CD4-positive, alpha-beta T cell (primary cell): Measurements from ENCODE around the gene SCO2. TPM values are rescaled to one million over a fixed set of nuclear protein-coding genes. Genes with fewer than 3 reads are reported as not detected.
A peak's percentile ranks its signal among the peaks of the same experiment; 100 is the strongest.

Experiments used
- ATAC-seq: fragments of 200-7000 bp; cut with Tn5 transposase; one replicate; pipeline ENCODE4 v1.10.0; 2022; ENCODE audit warnings: mild to moderate bottlenecking; ENCODE audit not compliant: poor library complexity
- CTCF ChIA-PET: fragments of 350-600 bp; sonication (Branson Sonifier 250); formaldehyde crosslinking; loops from one replicate; lab custom pipeline; 2021; ENCODE audit warnings: antibody characterized with exemption, inconsistent platforms; lab: Charles Lee
- POLR2A ChIA-PET: fragments of 350-600 bp; sonication (Branson Sonifier 250); formaldehyde crosslinking; loops from one replicate; lab custom pipeline; 2021; ENCODE audit warnings: antibody characterized with exemption, inconsistent platforms; lab: Charles Lee
- DNase-seq, 14 experiments: peaks; one replicate each; pipeline ENCODE4 v3.0.0-alpha.2; 2013 to 2020; ENCODE audit warnings: mixed read lengths in 2 of 14
- H3K27ac ChIP-seq, 2 donors: one replicate each; pipeline versions ENCODE4 v1.5.1 to v1.7.0; 2013; ENCODE audit warnings: low read length in 2 of 2, low read depth in 1 of 2, mild to moderate bottlenecking in 1 of 2
- H3K27me3 ChIP-seq, 2 experiments: 1 replicate in 1 of 2; 2 replicates in 1 of 2; pipeline versions ENCODE4 v1.6.1 to v1.7.0; 2013; ENCODE audit warnings: low read length in 2 of 2, control low read depth in 1 of 2, mild to moderate bottlenecking in 1 of 2, moderate library complexity in 1 of 2; ENCODE audit not compliant: insufficient read depth in 2 of 2, control insufficient read depth in 1 of 2
- H3K36me3 ChIP-seq: one replicate; pipeline ENCODE4 v1.6.1; 2013; ENCODE audit warnings: low read length, control low read depth; ENCODE audit not compliant: insufficient read depth
- H3K4me1 ChIP-seq: one replicate; pipeline ENCODE4 v1.6.1; 2013; ENCODE audit warnings: low read length, control low read depth; ENCODE audit not compliant: insufficient read depth
- H3K4me3 ChIP-seq: one replicate; pipeline ENCODE4 v1.5.1; 2013; ENCODE audit warnings: mild to moderate bottlenecking, low read length, moderate library complexity
- H3K9me3 ChIP-seq, 2 experiments: 1 replicate in 1 of 2; 2 replicates in 1 of 2; pipeline versions ENCODE4 v1.6.1 to v1.7.0; 2013; ENCODE audit warnings: low read length in 2 of 2, mild to moderate bottlenecking in 2 of 2, control low read depth in 1 of 2, moderate library complexity in 1 of 2; ENCODE audit not compliant: control insufficient read depth in 1 of 2, insufficient read depth in 1 of 2
- H3K27ac Mint-ChIP-seq: one replicate; pipeline ENCODE4 v1.8.0; 2020; ENCODE audit warnings: mixed read lengths
- H3K27me3 Mint-ChIP-seq: one replicate; pipeline ENCODE4 v1.8.0; 2021; ENCODE audit warnings: mixed read lengths
- H3K36me3 Mint-ChIP-seq: one replicate; pipeline ENCODE4 v1.8.0; 2021; ENCODE audit warnings: low read depth, mixed read lengths
- H3K4me1 Mint-ChIP-seq: one replicate; pipeline ENCODE4 v1.8.0; 2021; ENCODE audit warnings: low read depth, mixed read lengths
- H3K4me3 Mint-ChIP-seq: one replicate; pipeline ENCODE4 v1.8.0; 2020; ENCODE audit warnings: mild to moderate bottlenecking, mixed read lengths
- H3K9me3 Mint-ChIP-seq: one replicate; pipeline ENCODE4 v1.8.0; 2020; ENCODE audit warnings: mixed read lengths
- intact Hi-C, 2 experiments: fragments of 100-400 bp; cut with DNase I in 1 of 2; cut with micrococcal nuclease in 1 of 2; formaldehyde crosslinking; loops; one replicate each; pipeline versions ENCODE4 v1.15.1 to v1.9.0; 2023 to 2025; cut with DNase I, micrococcal nuclease
- total RNA-seq, 174 experiments: library from RNA in 2 of 174; stranded (reverse) in 2 of 174; gene quantifications; one replicate each; pipeline ENCODE4 v1.2.3 and lab custom pipeline; 2021 to 2026
- TF ChIP-seq, protein P1 (sequence below): fragments of 200-600 bp; IDR thresholded peaks from one replicate; pipeline ENCODE4 v1.8.0; 2022; ENCODE audit warnings: antibody characterized with exemption, mild to moderate bottlenecking

The SCO2 gene
- total RNA-seq, 2 experiments from 2014 or later, result 0.61 to 5.6 TPM

DNA sequence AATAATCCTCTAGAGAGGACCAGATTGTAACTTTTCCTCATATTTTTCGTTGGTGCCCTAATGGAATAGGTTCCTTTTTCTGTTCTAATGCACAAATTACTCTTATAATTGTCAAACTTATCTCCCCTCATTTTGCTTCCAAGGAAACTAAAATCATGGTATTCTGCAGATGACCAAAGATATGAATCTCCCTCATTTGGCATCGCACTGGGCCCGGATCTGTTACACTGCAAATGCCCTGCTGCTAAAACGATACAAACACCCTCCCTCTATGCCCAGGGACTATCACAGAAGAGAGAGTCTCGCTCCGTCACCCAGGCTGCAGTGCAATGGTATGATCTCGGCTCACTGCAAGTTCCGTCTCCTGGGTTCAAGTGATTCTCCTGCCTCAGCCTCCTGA is 27.9 kb upstream of the SCO2 start:
- Histone ChIP-seq H3K4me1 (peaks cover 23% of the 10 kb centered on the region), H3K27ac (no peak overlapping the region), H3K27me3 (no peaks in the 10 kb centered on the region), H3K36me3 (no peaks in the 10 kb centered on the region), H3K9me3 (no peaks in the 10 kb centered on the region), H3K4me3 (no peak overlapping the region)
- ATAC-seq (no peak), DNase-seq (no peak)
- no peaks in the 10 kb centered on the region for H3K27me3 Mint-ChIP-seq
- H3K27ac Mint-ChIP-seq, result no peak overlapping the region
- TF ChIP-seq, protein P1, sequence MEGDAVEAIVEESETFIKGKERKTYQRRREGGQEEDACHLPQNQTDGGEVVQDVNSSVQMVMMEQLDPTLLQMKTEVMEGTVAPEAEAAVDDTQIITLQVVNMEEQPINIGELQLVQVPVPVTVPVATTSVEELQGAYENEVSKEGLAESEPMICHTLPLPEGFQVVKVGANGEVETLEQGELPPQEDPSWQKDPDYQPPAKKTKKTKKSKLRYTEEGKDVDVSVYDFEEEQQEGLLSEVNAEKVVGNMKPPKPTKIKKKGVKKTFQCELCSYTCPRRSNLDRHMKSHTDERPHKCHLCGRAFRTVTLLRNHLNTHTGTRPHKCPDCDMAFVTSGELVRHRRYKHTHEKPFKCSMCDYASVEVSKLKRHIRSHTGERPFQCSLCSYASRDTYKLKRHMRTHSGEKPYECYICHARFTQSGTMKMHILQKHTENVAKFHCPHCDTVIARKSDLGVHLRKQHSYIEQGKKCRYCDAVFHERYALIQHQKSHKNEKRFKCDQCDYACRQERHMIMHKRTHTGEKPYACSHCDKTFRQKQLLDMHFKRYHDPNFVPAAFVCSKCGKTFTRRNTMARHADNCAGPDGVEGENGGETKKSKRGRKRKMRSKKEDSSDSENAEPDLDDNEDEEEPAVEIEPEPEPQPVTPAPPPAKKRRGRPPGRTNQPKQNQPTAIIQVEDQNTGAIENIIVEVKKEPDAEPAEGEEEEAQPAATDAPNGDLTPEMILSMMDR, result no peak
- ChIA-PET CTCF (interaction anchor here (0.6 kb wide), 1 partner anchor 109 kb away, joined by 3 read pairs; no protein-coding TSS in a partner anchor), POLR2A (interaction anchor here (1.4 kb wide), 1 partner anchor 28 kb away, joined by 4 read pairs; the partner anchor contains the start of gene SCO2)
- H3K4me3 Mint-ChIP-seq, result no peak overlapping the region
- intact Hi-C loops, result no loop called here
- no peaks in the 10 kb centered on the region for H3K9me3 Mint-ChIP-seq
- peaks cover 18% of the 10 kb centered on the region for H3K4me1 Mint-ChIP-seq
- H3K36me3 Mint-ChIP-seq, result no peaks in the 10 kb centered on the region

DNA sequence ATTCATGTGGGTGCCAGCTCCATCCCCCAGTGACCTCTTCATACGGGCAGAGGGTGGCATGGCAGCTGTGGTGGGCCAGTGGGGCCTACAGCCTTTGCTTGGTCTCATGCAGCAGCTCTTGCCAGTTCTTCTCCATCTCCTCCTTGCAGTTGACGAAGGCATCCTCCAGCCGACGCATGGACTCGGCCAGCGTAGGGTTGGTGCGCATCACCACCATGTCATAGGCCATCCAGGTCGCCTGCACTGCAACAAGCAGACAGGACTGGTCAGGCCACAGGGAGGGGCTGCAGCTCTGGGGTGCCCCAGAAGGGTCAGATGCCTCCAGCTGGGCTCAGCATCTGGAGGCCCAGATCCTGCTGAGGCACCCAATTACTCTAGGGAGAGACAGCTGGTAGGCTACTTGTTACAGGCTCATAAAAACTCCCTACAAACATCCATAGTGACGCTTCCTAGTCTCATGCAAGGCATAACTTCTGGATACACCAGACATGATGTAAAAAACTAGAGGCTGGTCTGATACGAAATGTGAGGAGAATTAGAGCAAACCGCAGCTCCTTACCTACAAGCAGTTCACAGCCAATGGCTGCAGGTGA is 25.9 kb upstream of the SCO2 start:
- no peaks in the 10 kb centered on the region for H3K27me3 Mint-ChIP-seq
- POLR2A ChIA-PET, result interaction anchor here (0.7 to 5.0 kb wide), 6 partner anchors 12 to 70 kb away, joined by 3 to 87 read pairs (median 4); partner anchors contain the start of gene SCO2
- intact Hi-C loops, result no loop called here
- DNase-seq (no peak), ATAC-seq (no peak)
- H3K36me3 Mint-ChIP-seq, result no peaks in the 10 kb centered on the region
- H3K27ac ChIP-seq, result no peak overlapping the region
- no peaks in the 10 kb centered on the region for H3K9me3 ChIP-seq
- peaks cover 34% of the 10 kb centered on the region for H3K4me1 ChIP-seq
- H3K27me3 ChIP-seq, result no peaks in the 10 kb centered on the region
- H3K4me3 ChIP-seq, result no peak overlapping the region
- H3K36me3 ChIP-seq, result no peaks in the 10 kb centered on the region
- H3K9me3 Mint-ChIP-seq, result no peaks in the 10 kb centered on the region
- peaks cover 18% of the 10 kb centered on the region for H3K4me1 Mint-ChIP-seq
- H3K4me3 Mint-ChIP-seq, result peak overlapping the region; percentile 65
- TF ChIP-seq, protein P1, result no peak
- CTCF ChIA-PET, result interaction anchor here (2.1 to 3.6 kb wide), 2 partner anchors 12 to 26 kb away, joined by 8 to 11 read pairs; partner anchors contain the start of genes SCO2 and SYCE3
- H3K27ac Mint-ChIP-seq, result peak overlapping the region; percentile 77

DNA sequence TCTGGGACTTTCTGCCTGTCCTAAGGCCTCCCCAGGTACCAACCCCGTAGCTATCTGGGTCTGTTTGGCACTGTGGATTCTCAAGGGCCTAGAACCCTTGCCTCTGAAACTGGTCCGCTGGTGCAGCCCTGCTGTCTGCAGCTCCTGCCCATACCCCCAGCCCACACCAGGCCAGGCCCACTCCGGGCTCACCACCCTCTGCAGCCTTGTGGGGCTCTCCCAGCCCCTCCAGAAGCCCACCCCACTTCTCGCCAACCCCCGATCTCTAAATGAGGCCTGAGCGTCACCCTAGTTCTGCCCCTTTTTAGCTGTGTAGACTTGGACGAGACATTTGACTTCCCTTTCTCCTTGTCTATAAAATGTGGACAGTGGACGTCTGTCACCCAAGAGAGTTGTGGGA is 25.0 kb upstream of the SCO2 start:
- TF ChIP-seq, protein P1, result no peak
- H3K4me1 ChIP-seq, result peaks cover 43% of the 10 kb centered on the region
- Mint-ChIP-seq H3K27me3 (no peaks in the 10 kb centered on the region), H3K4me1 (peaks cover 26% of the 10 kb centered on the region), H3K4me3 (peak overlapping the region; percentile 87), H3K9me3 (no peaks in the 10 kb centered on the region), H3K27ac (peak overlapping the region; percentile 77), H3K36me3 (no peaks in the 10 kb centered on the region)
- H3K27ac ChIP-seq, result no peak overlapping the region
- H3K4me3 ChIP-seq, result no peak overlapping the region
- no peak for DNase-seq
- no peaks in the 10 kb centered on the region for H3K9me3 ChIP-seq
- H3K36me3 ChIP-seq, result no peaks in the 10 kb centered on the region
- no peak for ATAC-seq
- intact Hi-C loops, result no loop called here
- CTCF ChIA-PET, result interaction anchor here (2.1 to 3.6 kb wide), 2 partner anchors 12 to 25 kb away, joined by 8 to 11 read pairs; partner anchors contain the start of genes SCO2 and SYCE3
- no peaks in the 10 kb centered on the region for H3K27me3 ChIP-seq
- POLR2A ChIA-PET, result interaction anchor here (0.9 to 5.0 kb wide), 4 partner anchors 11 to 71 kb away, joined by 3 to 87 read pairs (median 9); partner anchors contain the start of gene SCO2
